OCI-LY3 (cell line): ENCODE results near the gene PDCD2L.

Experiments
- CTCF ChIP-seq: fragments of 200-600, 300-600 bp; sonication (generic); IDR thresholded peaks from 2 replicates; pipeline ENCODE4 v1.5.1; 2014; ENCODE audit warnings: antibody characterized with exemption, low read length, low read depth
- EZH2phosphoT487 ChIP-seq: fragments of 200-600 bp; shearing (Covaris generic); IDR thresholded peaks from 2 replicates; pipeline ENCODE4 v1.6.1; 2018; ENCODE audit warnings: antibody characterized with exemption, mixed run types, low read depth

GRCh38 chr19:34459614-34460013 lies 55.4 kb downstream of the PDCD2L start:
- TF ChIP-seq CTCF (no peak), EZH2phosphoT487 (no peak)
